ENCODE results near the gene GULP1. TPM values are rescaled to one million over a fixed set of nuclear protein-coding genes. Genes with fewer than 3 reads are reported as not detected.

The GULP1 gene
- total RNA-seq, 2 donors from 2014 or later, result 7.5 to 10.5 TPM

GRCh38 chr2:188449561-188449960 is 157.9 kb downstream of the GULP1 start:
- H3K27ac ChIP-seq, result no peak overlapping the region
- no peaks in the 10 kb centered on the region for H3K27me3 ChIP-seq
- no peak for DNase-seq (ENCODE audit: low spot score)
- no peak overlapping the region for H3K4me3 ChIP-seq
- no peaks in the 10 kb centered on the region for H3K36me3 ChIP-seq
- peaks cover 0 to 3% of the 10 kb centered on the region in 2 donors for H3K9me3 ChIP-seq
- no peak for TF ChIP-seq CTCF (IDR thresholded peaks at IDR 0.05)
- H3K4me1 ChIP-seq, result no peaks in the 10 kb centered on the region

GRCh38 chr2:188449971-188450370 is 158.3 kb downstream of the GULP1 start:
- H3K36me3 ChIP-seq, result no peaks in the 10 kb centered on the region
- no peak for DNase-seq (ENCODE audit: low spot score)
- H3K27me3 ChIP-seq, result no peaks in the 10 kb centered on the region
- no peak overlapping the region for H3K27ac ChIP-seq
- no peaks in the 10 kb centered on the region for H3K4me1 ChIP-seq
- H3K4me3 ChIP-seq, result no peak overlapping the region
- peaks cover 0 to 3% of the 10 kb centered on the region in 2 donors for H3K9me3 ChIP-seq
- no peak for TF ChIP-seq CTCF (IDR thresholded peaks at IDR 0.05)

- Histone ChIP-seq H3K27ac (no peak overlapping the region), H3K4me1 (no peaks in the 10 kb centered on the region), H3K4me3 (no peak overlapping the region), H3K9me3 (peaks cover 0 to 3% of the 10 kb centered on the region in 2 donors), H3K27me3 (no peaks in the 10 kb centered on the region), H3K36me3 (no peaks in the 10 kb centered on the region)
- no peak for DNase-seq (ENCODE audit: low spot score)
- TF ChIP-seq CTCF (IDR thresholded peaks at IDR 0.05), result no peak
Observed at GRCh38 chr2:188450732-188451483, 159.2 kb downstream of the GULP1 start.

DNA sequence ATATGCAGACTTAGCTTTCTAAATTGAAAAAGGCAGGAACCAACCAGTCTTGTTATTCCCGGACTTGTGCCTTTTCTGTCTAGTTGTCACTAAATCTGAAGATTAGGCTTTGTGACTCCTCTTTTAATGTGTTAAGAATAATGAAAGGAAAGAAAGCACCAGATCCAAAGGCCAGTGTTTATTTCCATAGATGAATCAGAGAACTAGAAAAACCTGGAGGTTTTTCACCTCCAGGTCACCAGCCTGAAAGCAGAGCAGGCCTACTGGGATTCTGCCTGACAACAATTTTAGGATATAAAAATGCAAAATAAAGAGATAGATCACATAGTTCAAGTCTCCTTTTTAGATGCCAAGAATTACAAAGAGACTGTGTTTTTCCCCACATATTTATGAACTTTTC is 160.4 kb downstream of the GULP1 start:
- no peaks in the 10 kb centered on the region for H3K36me3 ChIP-seq
- H3K27me3 ChIP-seq, result no peaks in the 10 kb centered on the region
- DNase-seq (ENCODE audit: low spot score), result no peak
- H3K4me1 ChIP-seq, result no peaks in the 10 kb centered on the region
- peaks cover 0 to 3% of the 10 kb centered on the region in 2 donors for H3K9me3 ChIP-seq
- no peak overlapping the region for H3K4me3 ChIP-seq
- no peak overlapping the region for H3K27ac ChIP-seq
- TF ChIP-seq CTCF (IDR thresholded peaks at IDR 0.05), result no peak

- Histone ChIP-seq H3K4me1 (no peaks in the 10 kb centered on the region), H3K36me3 (no peaks in the 10 kb centered on the region), H3K4me3 (no peak overlapping the region), H3K9me3 (peaks cover 0 to 3% of the 10 kb centered on the region in 2 donors), H3K27me3 (no peaks in the 10 kb centered on the region), H3K27ac (no peak overlapping the region)
- no peak for TF ChIP-seq CTCF (IDR thresholded peaks at IDR 0.05)
- no peak for DNase-seq (ENCODE audit: low spot score)
Observed at GRCh38 chr2:188456114-188456909, 164.6 kb downstream of the GULP1 start.
